ENCODE measurements around the gene NAV2. TPM values are rescaled to one million over a fixed set of nuclear protein-coding genes. Genes with fewer than 3 reads are reported as not detected.

NAV2 gene
- total and polyA plus RNA-seq, 4 experiments from 2014 or later: 1.1 to 6.2 (median 4.2) TPM; not detected in 1

DNA sequence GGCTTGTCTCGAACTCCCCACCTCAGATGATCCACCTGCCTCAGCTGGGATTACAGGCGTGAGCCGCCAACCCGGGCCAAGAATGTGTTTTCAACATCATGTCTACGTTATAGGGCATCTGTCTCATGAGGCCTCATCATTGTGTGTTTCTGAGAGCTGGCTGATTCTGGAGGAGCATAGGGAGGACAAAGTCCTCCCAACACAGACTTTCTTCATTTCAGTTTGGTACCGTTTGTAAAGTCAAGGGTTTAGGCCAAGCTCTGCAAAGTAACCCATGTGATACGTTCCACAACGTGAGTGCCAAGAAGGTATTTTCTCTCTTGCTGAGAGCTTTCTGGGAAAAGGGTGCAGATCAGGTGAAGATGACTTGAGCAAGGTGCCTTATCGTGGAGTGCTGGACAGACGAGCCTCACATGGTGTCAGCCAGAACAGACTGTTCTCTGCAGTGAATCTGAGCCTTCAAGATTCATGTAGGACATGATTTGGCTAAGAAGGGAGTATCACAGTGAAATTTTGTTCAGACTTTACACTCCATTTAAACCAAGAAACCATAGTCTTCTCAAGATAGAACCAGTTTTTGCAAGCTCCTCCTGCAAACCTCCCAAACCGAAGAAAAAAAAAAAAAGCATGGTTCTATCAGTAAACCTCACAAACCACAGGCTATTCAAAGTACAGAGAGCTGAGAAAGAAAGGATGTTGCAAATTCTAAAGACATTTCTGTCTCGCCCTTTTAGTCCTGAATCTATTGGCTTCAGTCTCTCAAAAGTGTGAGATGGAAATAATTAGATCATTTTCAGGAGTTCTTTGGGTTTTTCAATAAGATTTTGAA lies 376.0 kb downstream of the NAV2 start:
- CTCF ChIA-PET (ENCODE audit: partially characterized antibody): interaction anchor here (1.1 kb wide), 1 partner anchor 17 kb away, joined by 3 read pairs; no protein-coding TSS in a partner anchor
- H3K36me3 ChIP-seq (ENCODE audit: insufficient read depth, low read length): no peaks in the 10 kb centered on the region
- intact Hi-C loops (cut with micrococcal nuclease): no loop called here

GRCh38 chr11:20089367-20089766 lies 376.7 kb downstream of the NAV2 start:
- Mint-ChIP-seq H3K4me1 (peaks cover 0 to 12% (median 4%) of the 10 kb centered on the region in 4 donors), H3K27me3 (no peaks in the 10 kb centered on the region), H3K9me3 (peaks cover 0 to 1% (median 0%) of the 10 kb centered on the region in 8 donors), H3K36me3 (peaks cover 0 to 3% of the 10 kb centered on the region in 2 donors), H3K27ac (no peak overlapping the region), H3K4me3 (no peak overlapping the region)
- Histone ChIP-seq H3K27me3 (ENCODE audit: insufficient read depth, low read length) (no peaks in the 10 kb centered on the region), H3K27ac (ENCODE audit: low read depth, low read length) (no peak overlapping the region), H3K4me3 (ENCODE audit: low read length in 2 of 2) (no peak overlapping the region), H3K36me3 (ENCODE audit: insufficient read depth, low read length) (no peaks in the 10 kb centered on the region), H3K4me1 (ENCODE audit: insufficient read depth, low read length) (no peaks in the 10 kb centered on the region), H3K9me3 (ENCODE audit: control insufficient read depth in 1 of 2, low read length in 2 of 2) (no peaks in the 10 kb centered on the region)
- ChIA-PET POLR2A (ENCODE audit: partially characterized antibody) (no interaction called here), CTCF (ENCODE audit: partially characterized antibody) (interaction anchor here (1.1 to 2.6 kb wide), 4 partner anchors 8 to 39 kb away, joined by 3 to 9 read pairs (median 6); no protein-coding TSS in a partner anchor)
- intact Hi-C loops (cut with micrococcal nuclease): no loop called here
- DNase-seq: no peak

More for the DNA sequence above, 376.0 kb downstream of the NAV2 start:
- peaks cover 0 to 3% of the 10 kb centered on the region in 2 donors for H3K36me3 Mint-ChIP-seq
- H3K27ac ChIP-seq (ENCODE audit: low read depth, low read length): no peak overlapping the region
- no peaks in the 10 kb centered on the region for H3K27me3 ChIP-seq (ENCODE audit: insufficient read depth, low read length)
- no peaks in the 10 kb centered on the region for H3K4me1 ChIP-seq (ENCODE audit: insufficient read depth, low read length)
- no peak overlapping the region for H3K4me3 ChIP-seq (ENCODE audit: low read length in 2 of 2)
- H3K4me1 Mint-ChIP-seq: peaks cover 0 to 12% (median 4%) of the 10 kb centered on the region in 4 donors
- peak overlapping the region in 1 of 7 donors; percentile 18 for H3K27ac Mint-ChIP-seq
- POLR2A ChIA-PET (ENCODE audit: partially characterized antibody): no interaction called here
- no peaks in the 10 kb centered on the region for H3K27me3 Mint-ChIP-seq
- no peak overlapping the region for H3K4me3 Mint-ChIP-seq
- peaks cover 0 to 1% (median 0%) of the 10 kb centered on the region in 8 donors for H3K9me3 Mint-ChIP-seq
- no peak for DNase-seq
- H3K9me3 ChIP-seq (ENCODE audit: control insufficient read depth in 1 of 2, low read length in 2 of 2): no peaks in the 10 kb centered on the region

DNA sequence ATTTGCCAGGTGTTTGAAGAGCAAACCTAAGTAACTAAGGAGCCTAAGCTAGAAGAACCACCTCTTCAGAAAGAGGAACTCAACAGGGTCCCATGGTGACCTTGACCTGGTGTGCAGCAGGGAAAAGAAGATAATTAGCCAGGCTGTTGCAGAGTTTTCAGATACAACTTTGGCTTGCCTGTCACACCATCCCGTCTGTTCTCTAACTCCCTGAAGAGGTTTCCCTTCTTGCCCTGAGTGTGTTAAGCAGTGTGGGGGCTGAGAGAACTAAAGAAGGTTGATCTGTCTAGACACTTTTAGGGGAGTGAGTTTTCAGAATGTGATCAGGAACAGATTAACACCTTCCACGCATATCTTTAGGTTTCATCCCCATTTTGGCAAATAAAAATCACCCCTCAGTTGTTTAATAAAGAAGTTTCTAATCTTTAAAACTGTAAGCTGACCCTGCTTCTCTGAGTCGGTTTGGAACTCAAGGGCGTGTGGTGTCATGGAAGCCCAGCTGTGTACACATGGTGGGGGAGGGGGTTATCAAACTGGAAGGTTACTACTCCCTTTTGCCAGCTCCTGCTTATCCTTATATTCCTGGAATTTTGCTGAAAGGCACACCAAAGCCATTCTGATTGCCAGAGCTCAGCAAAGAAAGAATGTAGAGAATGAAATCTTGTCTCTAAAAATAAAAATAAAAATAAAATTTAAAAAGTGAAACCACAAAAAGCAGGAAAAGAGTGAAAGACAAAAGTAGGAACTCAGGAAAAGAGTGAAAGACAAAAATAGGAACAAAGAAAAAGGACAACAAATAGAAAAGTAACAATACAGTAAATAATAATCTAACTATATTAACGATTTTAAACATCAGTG lies 377.4 kb downstream of the NAV2 start:
- Histone ChIP-seq H3K27ac (ENCODE audit: low read depth, low read length) (no peak overlapping the region), H3K27me3 (ENCODE audit: insufficient read depth, low read length) (no peaks in the 10 kb centered on the region), H3K9me3 (ENCODE audit: control insufficient read depth in 1 of 2, low read length in 2 of 2) (no peaks in the 10 kb centered on the region), H3K36me3 (ENCODE audit: insufficient read depth, low read length) (no peaks in the 10 kb centered on the region), H3K4me3 (ENCODE audit: low read length in 2 of 2) (no peak overlapping the region), H3K4me1 (ENCODE audit: insufficient read depth, low read length) (no peaks in the 10 kb centered on the region)
- intact Hi-C loops (cut with micrococcal nuclease): no loop called here
- ChIA-PET POLR2A (ENCODE audit: partially characterized antibody) (no interaction called here), CTCF (ENCODE audit: partially characterized antibody) (interaction anchor here (1.1 to 2.6 kb wide), 4 partner anchors 9 to 38 kb away, joined by 3 to 9 read pairs (median 6); no protein-coding TSS in a partner anchor)
- DNase-seq: no peak
- H3K4me1 Mint-ChIP-seq: peaks cover 0 to 12% (median 4%) of the 10 kb centered on the region in 4 donors
- no peak overlapping the region for H3K27ac Mint-ChIP-seq
- no peak overlapping the region for H3K4me3 Mint-ChIP-seq
- H3K36me3 Mint-ChIP-seq: peaks cover 0 to 7% of the 10 kb centered on the region in 2 donors
- peaks cover 0 to 1% (median 0%) of the 10 kb centered on the region in 8 donors for H3K9me3 Mint-ChIP-seq
- H3K27me3 Mint-ChIP-seq: no peaks in the 10 kb centered on the region

- Mint-ChIP-seq H3K27me3 (no peaks in the 10 kb centered on the region), H3K36me3 (peaks cover 0 to 7% of the 10 kb centered on the region in 2 donors), H3K4me1 (peaks cover 0 to 12% (median 4%) of the 10 kb centered on the region in 4 donors), H3K9me3 (peaks cover 0 to 1% (median 0%) of the 10 kb centered on the region in 8 donors), H3K4me3 (no peak overlapping the region), H3K27ac (no peak overlapping the region)
- no peaks in the 10 kb centered on the region for H3K9me3 ChIP-seq (ENCODE audit: control insufficient read depth in 1 of 2, low read length in 2 of 2)
- DNase-seq: no peak
- POLR2A ChIA-PET (ENCODE audit: partially characterized antibody): no interaction called here
- no peaks in the 10 kb centered on the region for H3K27me3 ChIP-seq (ENCODE audit: insufficient read depth, low read length)
- H3K4me1 ChIP-seq (ENCODE audit: insufficient read depth, low read length): no peaks in the 10 kb centered on the region
- H3K4me3 ChIP-seq (ENCODE audit: low read length in 2 of 2): no peak overlapping the region
- CTCF ChIA-PET (ENCODE audit: partially characterized antibody): interaction anchor here (1.4 to 2.6 kb wide), 4 partner anchors 10 to 38 kb away, joined by 3 to 9 read pairs (median 6); no protein-coding TSS in a partner anchor
- intact Hi-C loops (cut with micrococcal nuclease): no loop called here
- no peaks in the 10 kb centered on the region for H3K36me3 ChIP-seq (ENCODE audit: insufficient read depth, low read length)
- no peak overlapping the region for H3K27ac ChIP-seq (ENCODE audit: low read depth, low read length)
Observed at GRCh38 chr11:20090654-20091374, 378.2 kb downstream of the NAV2 start.

DNA sequence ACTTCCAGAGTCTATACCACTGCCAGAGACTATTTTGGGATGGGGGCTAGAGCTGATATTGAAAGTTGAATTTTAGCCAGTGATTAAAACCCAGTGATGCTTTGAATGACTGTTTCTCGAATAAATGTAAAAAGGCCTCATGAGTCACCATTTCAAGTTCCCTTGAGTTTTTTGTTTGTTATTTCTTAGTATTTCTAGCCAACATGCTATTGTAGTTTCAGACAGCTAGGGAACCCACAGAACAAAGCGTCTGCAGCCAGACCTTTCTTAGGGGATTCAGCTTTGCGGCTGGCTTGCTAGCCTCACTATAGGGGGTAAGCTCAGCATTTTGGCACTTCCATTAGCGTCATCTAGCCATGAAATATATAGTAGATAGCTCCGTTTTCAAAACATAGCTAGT lies 381.1 kb downstream of the NAV2 start:
- H3K4me3 ChIP-seq (ENCODE audit: low read length in 2 of 2): no peak overlapping the region
- Mint-ChIP-seq H3K4me3 (no peak overlapping the region), H3K27me3 (no peaks in the 10 kb centered on the region), H3K36me3 (peaks cover 0 to 7% of the 10 kb centered on the region in 2 donors), H3K27ac (no peak overlapping the region), H3K9me3 (peaks cover 0 to 1% (median 0%) of the 10 kb centered on the region in 8 donors), H3K4me1 (peaks cover 0 to 8% (median 2%) of the 10 kb centered on the region in 4 donors)
- H3K27me3 ChIP-seq (ENCODE audit: insufficient read depth, low read length): no peaks in the 10 kb centered on the region
- intact Hi-C loops (cut with micrococcal nuclease): no loop called here
- ChIA-PET CTCF (ENCODE audit: partially characterized antibody) (interaction anchor here (1.0 to 1.1 kb wide), 2 partner anchors 15 to 35 kb away, joined by 3 to 4 read pairs; no protein-coding TSS in a partner anchor), POLR2A (ENCODE audit: partially characterized antibody) (no interaction called here)
- no peaks in the 10 kb centered on the region for H3K9me3 ChIP-seq (ENCODE audit: control insufficient read depth in 1 of 2, low read length in 2 of 2)
- no peak overlapping the region for H3K27ac ChIP-seq (ENCODE audit: low read depth, low read length)
- H3K36me3 ChIP-seq (ENCODE audit: insufficient read depth, low read length): no peaks in the 10 kb centered on the region
- H3K4me1 ChIP-seq (ENCODE audit: insufficient read depth, low read length): no peaks in the 10 kb centered on the region
- no peak for DNase-seq

- H3K4me3 Mint-ChIP-seq: no peak overlapping the region
- Histone ChIP-seq H3K27ac (ENCODE audit: low read depth, low read length) (no peak overlapping the region), H3K36me3 (ENCODE audit: insufficient read depth, low read length) (no peaks in the 10 kb centered on the region), H3K9me3 (ENCODE audit: control insufficient read depth in 1 of 2, low read length in 2 of 2) (no peaks in the 10 kb centered on the region), H3K27me3 (ENCODE audit: insufficient read depth, low read length) (no peaks in the 10 kb centered on the region), H3K4me1 (ENCODE audit: insufficient read depth, low read length) (no peaks in the 10 kb centered on the region), H3K4me3 (ENCODE audit: low read length in 2 of 2) (no peak overlapping the region)
- POLR2A ChIA-PET (ENCODE audit: partially characterized antibody): no interaction called here
- CTCF ChIA-PET (ENCODE audit: partially characterized antibody): interaction anchor here (1.0 kb wide), 1 partner anchor 33 kb away, joined by 3 read pairs; no protein-coding TSS in a partner anchor
- H3K27ac Mint-ChIP-seq: no peak overlapping the region
- H3K4me1 Mint-ChIP-seq: no peaks in the 10 kb centered on the region
- peaks cover 0 to 1% (median 0%) of the 10 kb centered on the region in 8 donors for H3K9me3 Mint-ChIP-seq
- peaks cover 0 to 7% of the 10 kb centered on the region in 2 donors for H3K36me3 Mint-ChIP-seq
- intact Hi-C loops (cut with micrococcal nuclease): no loop called here
- H3K27me3 Mint-ChIP-seq: no peaks in the 10 kb centered on the region
- DNase-seq: no peak
Observed at GRCh38 chr11:20095189-20095588, 382.6 kb downstream of the NAV2 start.

Measured in CD4-positive, alpha-beta memory T cell (primary cell).